Right forelimb (tissue), 1 donor: ENCODE measurements around the gene FRK.

Source experiments
- DNase-seq: peaks from one replicate; pipeline ENCODE4 v3.0.0-alpha.2; 2018

Gene FRK

GRCh38 chr6:115882174-115882573, 178.5 kb downstream of the FRK start:
- DNase-seq = no peak
